HG03354 (cell line): ENCODE results near the gene CHMP6.
"Not testable (repeated sequence)": the region's sequence is repeated elsewhere in the genome, so short reads cannot be mapped to it uniquely, and the experiment has no call there.

ENCODE experiments used
- ATAC-seq: cut with Tn5 transposase; IDR thresholded peaks from one replicate; pipeline ENCODE4 v1.9.1; 2021; ENCODE audit warnings: mild to moderate bottlenecking; ENCODE audit not compliant: unreplicated experiment, poor library complexity, severe bottlenecking

Gene CHMP6

GRCh38 chr17:81006891-81007290 is 15.2 kb downstream of the CHMP6 start:
- no peak for ATAC-seq

GRCh38 chr17:81008140-81008539 is 16.5 kb downstream of the CHMP6 start:
- ATAC-seq: no peak

GRCh38 chr17:81009136-81009535 is 17.5 kb downstream of the CHMP6 start:
- no peak for ATAC-seq

- ATAC-seq: no peak
These were observed 19.3 kb downstream of the CHMP6 start for GRCh38 chr17:81010935-81011334.

- no peak for ATAC-seq
These were observed 20.3 kb downstream of the CHMP6 start for GRCh38 chr17:81011951-81012350.

GRCh38 chr17:81012574-81013447 is 21.2 kb downstream of the CHMP6 start:
- no peak for ATAC-seq

GRCh38 chr17:81013642-81014041 is 22.0 kb downstream of the CHMP6 start:
- no peak for ATAC-seq

GRCh38 chr17:81015136-81015535 is 23.5 kb downstream of the CHMP6 start:
- ATAC-seq: no peak

- no peak for ATAC-seq
These were observed 24.9 kb downstream of the CHMP6 start for GRCh38 chr17:81016575-81016974.

GRCh38 chr17:81017330-81017729 is 25.7 kb downstream of the CHMP6 start:
- ATAC-seq: not testable (repeated sequence)

- no peak for ATAC-seq
These were observed 26.6 kb downstream of the CHMP6 start for GRCh38 chr17:81018044-81018802.

GRCh38 chr17:81019563-81020442 is 28.2 kb downstream of the CHMP6 start:
- ATAC-seq: no peak

- no peak for ATAC-seq
These were observed 28.8 kb downstream of the CHMP6 start for GRCh38 chr17:81020443-81020766.

GRCh38 chr17:81020767-81021497 is 29.3 kb downstream of the CHMP6 start:
- no peak for ATAC-seq

- no peak for ATAC-seq
These were observed 30.1 kb downstream of the CHMP6 start for GRCh38 chr17:81021531-81022343.

GRCh38 chr17:81022344-81022676 is 30.7 kb downstream of the CHMP6 start:
- no peak for ATAC-seq

GRCh38 chr17:81025065-81025740 is 33.6 kb downstream of the CHMP6 start:
- ATAC-seq: no peak

GRCh38 chr17:81025741-81026129 is 34.1 kb downstream of the CHMP6 start:
- ATAC-seq: no peak
